Activated naive CD4-positive, alpha-beta T cell treated with anti-CD3 and anti-CD28 coated beads, Interleukin-2, amount 10 ng/mL, durations not matched to agents 5 hours and 36 hours (primary cell): ENCODE data around the gene GCNT3. TPM values are rescaled to one million over a fixed set of nuclear protein-coding genes. Genes with fewer than 3 reads are reported as not detected.

Source experiments
- total RNA-seq, 2 experiments: library from RNA; stranded (reverse); gene quantifications; one replicate each; pipeline ENCODE4 v1.2.3, GENCODE V29; 2021

The GCNT3 gene
- not detected for total RNA-seq

GRCh38 chr15:59611276-59612260 lies at the start of gene GCNT3:
Gene GCNT3, plus strand, starts transcription at chr15:59611783. Its CDS starts 6,456 bp downstream, at chr15:59618239.

GRCh38 chr15:59656897-59657634 lies 45.5 kb downstream of the GCNT3 start, which contains the start of gene GTF2A2:
Gene GTF2A2, minus strand, starts transcription at chr15:59657515. Its CDS starts 5,238 bp downstream, at chr15:59652277.

Other genes starting within 250 kb of the GCNT3 start
- gene MYO1E, start 238.9 kb upstream of the GCNT3 start, total RNA-seq = 10 to 100 TPM; 30.1 to 30.4 TPM
- gene FAM81A, start 173.6 kb upstream of the GCNT3 start, total RNA-seq = under 1 TPM; 0.23 to 0.67 TPM
- 10 to 100 TPM; 85.5 to 98.1 TPM for gene GTF2A2, start 45.7 kb downstream of the GCNT3 start, total RNA-seq
- gene BNIP2, start 77.5 kb downstream of the GCNT3 start, total RNA-seq = 10 to 100 TPM; 78.6 to 80.9 TPM